K562 (cell line): ENCODE results near the gene CASKIN1. TPM values are rescaled to one million over a fixed set of nuclear protein-coding genes. Genes with fewer than 3 reads are reported as not detected.

Source experiments
- ATAC-seq: fragments of 200-7000 bp; cut with Tn5 transposase; 3 replicates; pipeline ENCODE4 v1.9.1; 2020; ENCODE audit warnings: moderate library complexity
- BruUV-seq: library from RNA; stranded (reverse); fragments of 400-500 nt; replicated peaks from 2 replicates; lab custom pipeline; 2021; lab: Mats Ljungman, UMichigan
- CTCF ChIA-PET: fragments of 300-600 bp; formaldehyde crosslinking; extraction: SDS; loops from one replicate; lab custom pipeline; 2021; ENCODE audit warnings: low intra/inter-chr PET ratio; lab: Yijun Ruan, JAX
- POLR2A ChIA-PET: fragments of 300-600, 350-650 bp; sonication (Branson Sonifier 250); formaldehyde crosslinking; extraction: SDS; loops from one replicate; lab custom pipeline; 2021; ENCODE audit warnings: antibody characterized with exemption, inconsistent platforms; lab: Yijun Ruan, JAX
- DNase-seq, 4 experiments: peaks; one replicate each; pipeline versions ENCODE4 v3.0.0 to v3.0.0-alpha.2; 2011 to 2018; ENCODE audit warnings: low spot score in 3 of 4, mixed read lengths in 3 of 4; ENCODE audit errors: extremely low read depth in 1 of 4
- FAIRE-seq: peaks from 2 replicates; lab custom pipeline; 2011; peaks lifted over from hg19 to GRCh38; lab: Jason Lieb, UNC
- H2AFZ ChIP-seq: 2 replicates; pipeline ENCODE4 v1.6.0; 2011; ENCODE audit warnings: low read depth, low read length, control low read depth, inconsistent platforms
- H3K27ac ChIP-seq: fragments of 200-600 bp; 3 replicates; pipeline ENCODE4 v1.8.0; 2011; ENCODE audit warnings: low read depth, mild to moderate bottlenecking, control low read depth, inconsistent platforms, low read length, moderate library complexity, mixed read lengths; ENCODE audit errors: extremely low read depth
- H3K27me3 ChIP-seq, 2 experiments: fragments of 300-600 bp in 1 of 2; 2 replicates in 1 of 2; 3 replicates in 1 of 2; pipeline versions ENCODE4 v1.6.0 to v1.8.0; 2011; ENCODE audit warnings: inconsistent platforms in 2 of 2, low read length in 2 of 2, mild to moderate bottlenecking in 1 of 2, mixed read lengths in 1 of 2, moderate library complexity in 1 of 2; ENCODE audit not compliant: control insufficient read depth in 2 of 2, insufficient read depth in 2 of 2
- H3K36me3 ChIP-seq: fragments of 300-600 bp; 3 replicates; pipeline ENCODE4 v1.8.0; 2011; ENCODE audit warnings: mild to moderate bottlenecking, low read length, inconsistent platforms; ENCODE audit not compliant: control insufficient read depth, insufficient read depth
- H3K4me1 ChIP-seq, 2 experiments: fragments of 200-600 bp in 1 of 2; replicated peaks in 1 of 2; 2 replicates in 1 of 2; 3 replicates in 1 of 2; pipeline versions ENCODE4 v1.5.1 to v1.8.0; 2011; ENCODE audit warnings: inconsistent platforms in 2 of 2, low read length in 2 of 2, mild to moderate bottlenecking in 1 of 2, mixed read lengths in 1 of 2, moderate library complexity in 1 of 2; ENCODE audit not compliant: control insufficient read depth in 2 of 2, insufficient read depth in 2 of 2
- H3K4me2 ChIP-seq: 2 replicates; pipeline ENCODE4 v1.6.1; 2011; ENCODE audit warnings: low read length, control low read depth, inconsistent platforms, mixed read lengths; ENCODE audit not compliant: insufficient read depth
- H3K4me3 ChIP-seq: fragments of 200-600 bp; sonication (generic), shearing (Covaris generic); 2 replicates; pipeline ENCODE4 v1.5.1; 2016; ENCODE audit warnings: control low read depth, inconsistent platforms
- H3K79me2 ChIP-seq: fragments of 200-600 bp; 3 replicates; pipeline ENCODE4 v1.8.0; 2011; ENCODE audit warnings: low read length, inconsistent platforms; ENCODE audit not compliant: control insufficient read depth, insufficient read depth
- H3K9ac ChIP-seq, 2 experiments: 2 replicates each; pipeline versions ENCODE4 v1.6.0 to v1.6.1; 2011; ENCODE audit warnings: low read depth in 2 of 2, low read length in 2 of 2, control low read depth in 1 of 2, inconsistent platforms in 1 of 2, mild to moderate bottlenecking in 1 of 2, mixed read lengths in 1 of 2; ENCODE audit not compliant: insufficient read depth in 1 of 2
- H3K9me1 ChIP-seq: one replicate; pipeline ENCODE4 v1.6.0; 2011; ENCODE audit warnings: inconsistent platforms, mild to moderate bottlenecking, low read length, moderate library complexity; ENCODE audit not compliant: control insufficient read depth, insufficient read depth
- H3K9me3 ChIP-seq: replicated peaks from 2 replicates; pipeline ENCODE4 v1.5.1; 2011; ENCODE audit warnings: low read depth, low read length, inconsistent platforms; ENCODE audit not compliant: control insufficient read depth, insufficient read depth
- H4K20me1 ChIP-seq: replicated peaks from 2 replicates; pipeline ENCODE4 v1.6.1; 2011; ENCODE audit warnings: low read length, inconsistent platforms, mixed read lengths; ENCODE audit not compliant: control insufficient read depth, insufficient read depth
- E2F8 ChIP-seq: fragments of 450-650 bp; IDR thresholded peaks from 2 replicates; pipeline ENCODE4 v1.7.1; 2018; ENCODE audit warnings: mild to moderate bottlenecking, low read depth; ENCODE audit not compliant: partially characterized antibody
- FOXK1 ChIP-seq: sonication (generic); formaldehyde crosslinking; IDR thresholded peaks from 2 replicates; pipeline ENCODE4 v1.8.0; 2022; ENCODE audit warnings: missing genetic modification reagents, mild to moderate bottlenecking, borderline replicate concordance
- GABPB1 ChIP-seq: sonication (generic); formaldehyde crosslinking; IDR thresholded peaks from 2 replicates; pipeline ENCODE4 v1.8.0; 2022; ENCODE audit warnings: mild to moderate bottlenecking, missing genetic modification reagents
- HNRNPL ChIP-seq: fragments of 200-400 bp; formaldehyde crosslinking; IDR thresholded peaks from 2 replicates; pipeline ENCODE4 v1.6.1; 2017; ENCODE audit warnings: low read depth, mild to moderate bottlenecking, low read length
- PHTF2 ChIP-seq: fragments of 250-450 bp; sonication (Bioruptor Pico); IDR thresholded peaks from 2 replicates; pipeline ENCODE4 v1.5.0; 2021; ENCODE audit warnings: mild to moderate bottlenecking
- POLR2AphosphoS5 ChIP-seq: IDR thresholded peaks from 2 replicates; pipeline ENCODE4 v1.6.1; 2011; ENCODE audit warnings: mild to moderate bottlenecking, low read depth, low read length, moderate library complexity; ENCODE audit not compliant: control insufficient read depth, insufficient read depth
- POLR2G ChIP-seq: fragments of 200-400 bp; formaldehyde crosslinking; IDR thresholded peaks from 2 replicates; pipeline ENCODE4 v1.6.1; 2017; ENCODE audit warnings: low read depth, mild to moderate bottlenecking, antibody characterized with exemption, low read length, moderate library complexity
- POU5F1 ChIP-seq: fragments of 150-350 bp; IDR thresholded peaks from 2 replicates; pipeline ENCODE4 v1.6.1; 2014; ENCODE audit warnings: borderline replicate concordance, low read length, low read depth, mild to moderate bottlenecking; ENCODE audit not compliant: partially characterized antibody
- PPARD ChIP-seq: fragments of 250-450 bp; sonication (Bioruptor Pico); IDR thresholded peaks from 2 replicates; pipeline ENCODE4 v1.8.0; 2022; ENCODE audit warnings: inconsistent platforms, mild to moderate bottlenecking, moderate library complexity
- RBFOX2 ChIP-seq: fragments of 200-400 bp; formaldehyde crosslinking; IDR thresholded peaks from 2 replicates; pipeline ENCODE4 v1.6.1; 2017; ENCODE audit warnings: low read depth, mild to moderate bottlenecking, low read length, moderate library complexity
- ZNF561 ChIP-seq: fragments of 450-650 bp; formaldehyde crosslinking; conservative IDR thresholded peaks from 2 replicates; pipeline ENCODE4 v1.4.0; 2020; ENCODE audit warnings: mild to moderate bottlenecking, moderate library complexity
- ZZZ3 ChIP-seq: fragments of 450-650 bp; IDR thresholded peaks from 2 replicates; pipeline ENCODE4 v1.6.1; 2016; ENCODE audit warnings: antibody characterized with exemption, mild to moderate bottlenecking, moderate library complexity
- WGBS: fragments of 100-300 bp; shearing (Covaris generic); methylation state at CpG from one replicate; pipeline ENCODE4 v1.1.6; 2016; ENCODE audit warnings: low coverage, mixed read lengths; ENCODE audit not compliant: insufficient coverage; ENCODE audit errors: missing lambda C conversion rate; 5-methylcytosine and 5-hydroxymethylcytosine counted together
- in situ Hi-C: fragments of 300-500 bp; cut with MboI; formaldehyde crosslinking; loops from 4 replicates; pipeline ENCODE4 v1.15.0; 2018; ENCODE audit warnings: inconsistent platforms, mixed read lengths
- intact Hi-C: fragments of 100-400 bp; cut with micrococcal nuclease; formaldehyde crosslinking; loops from 2 replicates; pipeline ENCODE4 v1.14.2; 2022
- polyA plus RNA-seq, 8 experiments: library from polyadenylated mRNA; depleted of rRNA in 4 of 8; stranded (reverse) in 5 of 8; unstranded in 3 of 8; fragments of >200 nt; fragmentation: Nextera tagmentation in 2 of 8; fragmentation: Illumina TruSeq in 1 of 8; extraction: Ambion mirVana in 2 of 8; extraction: Trizol in 1 of 8; gene quantifications; 2 replicates each; pipeline versions ENCODE4 v1.2.1 to v1.2.3, GENCODE V29; 2011 to 2014; ENCODE audit warnings: inconsistent platforms in 1 of 8, missing spikeins in 1 of 8
- total RNA-seq, 7 experiments: library from RNA; depleted of rRNA in 6 of 7; stranded (reverse); fragments of >200 nt in 6 of 7; fragmentation: Illumina TruSeq in 2 of 7; extraction: Trizol in 2 of 7; gene quantifications; 2 replicates each; pipeline versions ENCODE4 v1.2.1 to v1.2.3, GENCODE V29; 2011 to 2021; ENCODE audit warnings: low replicate concordance in 1 of 7

CASKIN1 gene
- total and polyA plus RNA-seq, 9 of the 15 experiments (the other 6 are each of a cell fraction or from before 2014, with no cell fraction given) = 0.15 to 4.5 (median 1.5) TPM; not detected in 2

- no peak overlapping the region for H3K4me3 ChIP-seq
- peaks cover 21% of the 10 kb centered on the region for H4K20me1 ChIP-seq
- DNase-seq (no peak), FAIRE-seq (no peak), ATAC-seq (no peak)
- peaks cover 67% of the 10 kb centered on the region for H3K79me2 ChIP-seq
- no peaks in the 10 kb centered on the region for H3K27me3 ChIP-seq
- H3K9me1 ChIP-seq = no peaks in the 10 kb centered on the region
- no peaks in the 10 kb centered on the region for H3K9me3 ChIP-seq
- no peak overlapping the region for H3K27ac ChIP-seq
- CTCF ChIA-PET = no interaction called here
- no peak overlapping the region for H3K4me2 ChIP-seq
- intact Hi-C loops (no loop called here), in situ Hi-C loops (no loop called here)
- no TSS peak for BruUV-seq
- POLR2A ChIA-PET = interaction anchor here (0.9 to 2.1 kb wide), 3 partner anchors 14 to 56 kb away, joined by 4 to 12 read pairs (median 11); partner anchors contain the start of genes E4F1 and TRAF7
- 91% methylated on average over 13 of the region's 17 CpGs for WGBS
- peak overlapping the region in 1 of 2 experiments; percentile 83; a peak in 2 of 4 replicates for H3K9ac ChIP-seq
- no peak overlapping the region for H2AFZ ChIP-seq
- peaks cover 31 to 91% of the 10 kb centered on the region in 2 experiments for H3K4me1 ChIP-seq
- peaks cover 61% of the 10 kb centered on the region; the same call in 2 of the 3 replicates for H3K36me3 ChIP-seq
- no peak for TF ChIP-seq PPARD (CRISPR knock-in tag)
- no peak for TF ChIP-seq PHTF2 (CRISPR knock-in tag)
- TF ChIP-seq E2F8 = no peak
- TF ChIP-seq GABPB1 (CRISPR knock-in tag) = no peak
- peak; percentile 2; the same call in 1 of the 2 replicates for TF ChIP-seq POLR2AphosphoS5
- peak; percentile 32; the same call in 1 of the 2 replicates for TF ChIP-seq HNRNPL
- no peak for TF ChIP-seq ZNF561
- no peak for TF ChIP-seq FOXK1 (CRISPR knock-in tag)
- TF ChIP-seq ZZZ3 = no peak
- peak; percentile 58 for TF ChIP-seq POLR2G
- TF ChIP-seq POU5F1 = no peak
- peak; percentile 54 for TF ChIP-seq RBFOX2
Measured at GRCh38 chr16:2210009-2210332, 13.6 kb upstream of the CASKIN1 start.
